GM21381 (cell line): ENCODE measurements around the gene HRH3.

Experiments used
- ATAC-seq: cut with Tn5 transposase; IDR thresholded peaks from one replicate; pipeline ENCODE4 v1.9.1; 2021; ENCODE audit warnings: mild to moderate bottlenecking, moderate library complexity; ENCODE audit not compliant: unreplicated experiment

HRH3 gene

DNA sequence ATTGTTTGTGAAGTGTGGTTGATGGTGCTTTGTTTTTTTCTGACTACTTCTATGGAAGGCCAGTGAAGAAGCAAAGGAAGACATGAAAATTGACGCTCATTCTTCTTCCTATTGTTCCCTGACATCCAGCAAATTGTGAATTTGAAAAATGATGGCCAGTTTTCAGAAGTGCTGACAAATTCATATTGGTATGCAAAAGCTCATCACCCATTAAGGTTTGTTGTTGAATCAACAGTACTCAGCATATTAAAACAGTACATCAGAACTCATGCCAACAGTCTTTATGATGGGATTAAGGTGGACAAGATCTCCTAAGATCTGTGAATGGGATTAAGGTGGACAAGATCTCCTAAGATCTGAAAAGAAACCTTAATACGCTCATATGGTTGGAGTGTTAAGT is 38.3 kb downstream of the HRH3 start:
- no peak for ATAC-seq

DNA sequence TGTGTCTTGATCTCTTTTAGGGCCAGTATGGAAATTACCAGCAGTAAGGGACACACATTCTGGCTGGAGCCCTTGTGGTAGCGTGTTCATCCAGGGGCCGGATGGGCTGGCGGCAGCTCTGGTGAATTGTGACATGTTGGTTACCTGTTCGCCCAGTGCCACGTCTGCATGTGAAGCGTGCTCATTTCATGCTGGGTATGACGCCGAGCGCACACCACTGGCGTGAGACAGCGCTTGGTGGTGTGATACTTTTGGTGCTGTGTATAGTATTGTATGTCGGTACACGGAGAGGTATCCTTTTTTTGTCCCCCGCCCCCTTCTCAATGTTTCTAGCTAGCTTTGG is 40.9 kb downstream of the HRH3 start:
- ATAC-seq: no peak

DNA sequence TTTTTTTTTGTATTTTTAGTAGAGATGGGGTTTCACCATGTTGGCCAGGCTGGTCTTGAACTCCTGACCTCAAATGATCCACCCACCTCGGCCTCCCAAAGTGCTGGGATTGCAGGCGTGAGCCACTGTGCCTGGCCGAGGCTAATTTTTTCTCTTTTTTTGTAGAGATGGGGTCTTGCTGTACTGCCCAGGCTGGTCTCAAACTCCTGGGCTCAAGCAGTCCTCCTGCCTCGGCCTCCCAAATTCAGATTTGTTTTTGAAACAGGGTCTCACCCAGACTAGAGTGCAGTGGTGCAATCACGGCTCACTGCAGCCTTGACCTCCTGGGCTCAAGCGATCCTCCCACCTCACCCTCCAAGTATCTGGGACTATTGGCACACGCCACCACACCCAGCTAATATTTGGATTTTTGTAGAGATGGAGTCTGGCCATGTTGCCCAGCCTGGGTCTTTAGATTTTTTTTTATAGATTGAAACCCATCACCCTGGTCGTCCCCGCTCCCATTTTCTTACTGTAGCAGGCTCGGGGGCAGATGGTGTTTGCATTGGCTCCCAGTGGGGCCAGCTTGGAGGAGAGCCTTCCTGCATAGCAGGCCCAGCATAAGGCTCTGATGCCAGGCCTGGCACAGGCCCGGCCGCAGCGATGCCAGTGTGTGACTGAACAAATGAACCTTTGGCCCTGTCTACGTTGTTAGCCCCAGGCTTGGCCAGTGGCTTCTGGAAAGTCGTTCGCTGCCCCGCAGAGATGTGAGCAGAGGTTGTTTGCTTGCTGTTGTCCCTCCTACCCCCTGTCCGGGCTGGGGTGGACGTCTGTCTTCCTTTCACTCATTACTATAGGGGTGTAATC is 41.5 kb downstream of the HRH3 start:
- ATAC-seq: no peak

DNA sequence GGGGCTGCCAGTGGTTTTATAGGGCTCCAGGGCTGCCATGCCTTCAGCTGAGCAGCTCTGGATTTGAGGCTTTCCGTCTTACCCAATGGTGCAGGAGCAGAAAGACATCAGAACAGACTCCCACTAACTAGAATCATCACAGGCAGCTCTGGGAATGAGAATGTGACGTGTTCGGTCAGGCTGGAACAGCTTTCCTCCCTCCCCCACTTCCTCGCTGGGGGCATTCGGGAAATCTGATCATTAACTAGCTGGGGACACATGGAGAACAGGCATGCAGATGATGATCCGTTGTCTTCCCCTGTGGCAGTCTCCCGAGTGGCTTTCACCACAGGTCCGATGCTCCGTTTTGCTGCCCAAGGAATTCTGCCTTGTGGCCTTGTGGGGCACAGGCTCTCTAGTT is 42.8 kb downstream of the HRH3 start:
- ATAC-seq: no peak

- ATAC-seq: no peak
Measured at GRCh38 chr20:62176866-62177265, 43.2 kb downstream of the HRH3 start.

DNA sequence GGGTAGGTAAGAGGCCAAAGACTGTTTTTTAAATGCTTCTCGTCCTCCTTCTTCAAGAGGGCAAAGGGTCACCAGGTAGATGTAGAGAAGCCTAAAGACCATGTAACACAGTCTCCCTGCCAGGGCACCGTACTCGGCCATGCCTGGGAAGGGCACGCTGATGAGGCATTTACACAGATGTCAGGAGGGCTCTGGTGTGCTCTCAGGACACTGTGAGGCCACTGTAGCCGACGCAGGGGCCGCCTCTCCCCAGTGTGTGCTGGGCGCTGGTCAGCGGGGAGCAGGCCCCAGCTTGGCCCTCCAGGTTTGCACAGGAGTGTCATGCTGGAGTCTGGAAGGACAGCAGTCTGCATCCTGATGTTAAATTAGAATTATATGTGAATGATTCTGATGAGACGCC is 44.4 kb downstream of the HRH3 start:
- no peak for ATAC-seq

- ATAC-seq: no peak
Measured at GRCh38 chr20:62174870-62175624, 45.0 kb downstream of the HRH3 start.

DNA sequence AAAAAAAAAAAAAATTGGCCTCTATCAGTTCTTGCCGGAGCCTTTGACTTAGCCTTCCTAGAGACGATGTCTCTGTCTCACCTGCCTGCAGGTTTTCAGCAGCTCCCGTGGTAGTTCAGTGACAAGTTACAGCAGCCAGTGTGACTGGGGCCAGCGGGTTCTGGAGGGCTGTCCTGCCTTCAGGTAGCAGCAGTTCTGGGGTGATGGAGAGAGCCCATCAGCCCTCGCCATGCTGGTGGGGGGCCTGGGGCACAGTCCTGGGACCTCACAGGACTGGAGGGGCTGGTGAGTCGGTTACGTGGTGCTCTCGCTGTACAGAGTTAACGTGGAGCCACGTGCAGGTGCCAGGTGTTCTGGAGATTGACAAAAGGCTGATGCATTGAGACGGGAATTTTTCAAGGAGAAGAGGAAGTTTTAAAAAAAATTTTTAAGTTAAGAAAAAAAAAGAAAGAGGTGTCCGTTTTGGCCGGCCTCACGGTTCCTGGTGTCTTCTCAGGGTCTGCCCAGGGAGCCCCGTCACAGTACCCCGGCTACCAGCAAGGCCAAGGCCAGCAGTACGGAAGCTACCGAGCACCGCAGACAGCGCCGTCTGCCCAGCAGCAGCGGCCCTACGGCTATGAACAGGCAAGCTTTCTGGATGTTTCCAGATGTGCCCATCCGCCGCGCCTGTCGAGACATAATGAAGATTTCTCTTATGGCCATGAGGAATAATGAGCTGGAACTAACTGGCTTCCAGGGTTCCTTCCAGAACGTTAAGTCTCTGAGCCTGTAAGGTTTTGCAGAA is 45.9 kb downstream of the HRH3 start:
- ATAC-seq: no peak

GRCh38 chr20:62172666-62173065 is 47.4 kb downstream of the HRH3 start:
- ATAC-seq: no peak

GRCh38 chr20:62171245-62171644 is 48.8 kb downstream of the HRH3 start:
- ATAC-seq: no peak

DNA sequence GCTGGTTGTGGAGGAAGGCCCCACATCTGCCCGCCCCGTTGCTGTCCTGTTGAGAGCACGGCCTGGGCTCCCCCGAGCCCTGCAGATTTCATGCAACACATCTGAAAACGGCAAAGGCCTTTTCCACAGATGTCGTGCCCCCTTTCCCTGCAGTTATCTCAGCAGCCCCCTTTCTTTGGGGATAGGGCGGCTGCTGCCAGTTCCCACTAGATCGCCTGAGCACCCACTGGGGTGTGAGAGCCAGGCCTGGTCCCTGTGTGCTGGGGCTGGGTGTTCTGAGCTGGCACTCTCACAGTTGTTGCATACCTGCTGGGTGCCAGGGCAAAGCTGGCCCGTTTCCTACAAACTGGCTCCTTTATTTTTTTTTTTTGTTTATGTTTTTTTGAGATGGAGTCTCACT is 49.5 kb downstream of the HRH3 start:
- no peak for ATAC-seq

GRCh38 chr20:62168890-62169435 is 51.1 kb downstream of the HRH3 start:
- ATAC-seq: no peak

DNA sequence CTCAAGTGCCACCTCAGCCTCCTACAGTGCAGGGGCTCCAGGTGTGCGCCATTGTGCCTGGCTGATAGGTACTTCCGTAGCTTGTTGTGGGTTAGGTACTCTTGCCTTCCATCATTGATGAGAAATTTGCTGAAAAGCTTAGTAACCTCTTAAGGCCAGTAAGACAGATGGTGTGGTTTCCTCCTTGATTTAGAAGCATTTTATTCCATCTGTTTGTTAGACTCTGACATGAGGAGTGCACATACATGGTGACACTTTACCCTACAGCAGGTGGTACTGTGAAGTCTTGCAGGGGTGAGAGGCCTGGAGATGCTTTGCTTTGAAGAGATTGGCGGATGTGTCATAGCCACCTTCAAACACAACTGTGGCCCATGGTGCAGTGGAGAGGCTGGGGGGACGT is 52.0 kb downstream of the HRH3 start:
- no peak for ATAC-seq

DNA sequence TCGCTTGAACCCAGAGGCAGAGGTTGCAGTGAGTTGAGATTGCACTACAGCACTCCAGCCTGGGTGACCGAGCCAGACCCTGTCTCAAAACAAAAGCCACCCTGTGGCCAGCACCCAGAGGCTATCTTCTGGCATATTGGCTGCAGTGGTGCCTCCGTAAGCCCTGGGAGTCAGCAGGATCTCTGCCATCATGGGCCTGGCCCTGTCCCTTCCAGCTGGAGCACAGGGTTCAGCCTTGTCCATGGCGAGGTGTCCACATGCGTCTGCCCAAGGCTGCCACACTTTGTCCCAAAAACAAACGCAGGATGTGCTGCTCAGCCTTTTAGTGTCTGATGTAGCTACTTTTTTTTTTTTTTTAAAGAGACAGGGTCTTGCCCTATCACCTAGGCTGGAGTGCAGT is 52.6 kb downstream of the HRH3 start:
- ATAC-seq: no peak

GRCh38 chr20:62165762-62166399 is 54.2 kb downstream of the HRH3 start:
- no peak for ATAC-seq
